OCI-M1 (cell line): ENCODE measurements around the gene MRM1.

ENCODE experiments used
- DNase-seq: peaks from one replicate; lab custom pipeline; 2025; lab: John Stamatoyannopoulos, UW

The MRM1 gene

GRCh38 chr17:36601303-36602029 is at the start of gene MRM1:
Gene MRM1, plus strand, starts transcription at chr17:36601583. Its CDS starts 228 bp downstream, at chr17:36601811.
- DNase-seq: peak; percentile 98

GRCh38 chr17:36553459-36553858 is 47.9 kb upstream of the MRM1 start:
- DNase-seq: no peak

GRCh38 chr17:36566081-36566480 is 35.3 kb upstream of the MRM1 start:
- no peak for DNase-seq

- DNase-seq: no peak
Observed at GRCh38 chr17:36575028-36575427, 26.4 kb upstream of the MRM1 start.

GRCh38 chr17:36576793-36577192 is 24.6 kb upstream of the MRM1 start:
- DNase-seq: no peak

- DNase-seq: no peak
Observed at GRCh38 chr17:36578671-36579070, 22.7 kb upstream of the MRM1 start.

- no peak for DNase-seq
Observed at GRCh38 chr17:36583787-36584186, 17.6 kb upstream of the MRM1 start.

GRCh38 chr17:36586138-36586537 is 15.2 kb upstream of the MRM1 start:
- DNase-seq: no peak

GRCh38 chr17:36590082-36590481 is 11.3 kb upstream of the MRM1 start:
- peak; percentile 97 for DNase-seq

GRCh38 chr17:36591434-36592315 is 9.7 kb upstream of the MRM1 start, which contains the start of gene DHRS11:
Gene DHRS11, plus strand, starts transcription at chr17:36591879. Its CDS starts 131 bp downstream, at chr17:36592010.
- DNase-seq: peak; percentile 83

- no peak for DNase-seq
Observed at GRCh38 chr17:36592316-36592715, 9.1 kb upstream of the MRM1 start.

- no peak for DNase-seq
Observed at GRCh38 chr17:36592716-36593321, 8.6 kb upstream of the MRM1 start.

GRCh38 chr17:36593656-36594316 is 7.6 kb upstream of the MRM1 start:
- no peak for DNase-seq

- DNase-seq: no peak
Observed at GRCh38 chr17:36594626-36595401, 6.6 kb upstream of the MRM1 start.

- DNase-seq: no peak
Observed at GRCh38 chr17:36597226-36597625, 4.2 kb upstream of the MRM1 start.

- DNase-seq: no peak
Observed at GRCh38 chr17:36597866-36598777, 3.3 kb upstream of the MRM1 start.

- no peak for DNase-seq
Observed at GRCh38 chr17:36598951-36599401, 2.4 kb upstream of the MRM1 start.

- DNase-seq: no peak
Observed at GRCh38 chr17:36599546-36600250, 1.7 kb upstream of the MRM1 start.

- peak; percentile 54 for DNase-seq
Observed at GRCh38 chr17:36600465-36600864, 918 bp upstream of the MRM1 start.

- no peak for DNase-seq
Observed at GRCh38 chr17:36600936-36601302, 464 bp upstream of the MRM1 start.
